Measurements from ENCODE around the gene SDHAF3.
"Not testable (repeated sequence)": the region's sequence is repeated elsewhere in the genome, so short reads cannot be mapped to it uniquely, and the experiment has no call there.

The SDHAF3 gene

GRCh38 chr7:97179454-97180104 is 62.1 kb downstream of the SDHAF3 start:
- TF ChIP-seq Cebpa-rat (IDR thresholded peaks at IDR 0.05), result no peak
- Histone ChIP-seq H4K20me1 (no peaks in the 10 kb centered on the region), H3K4me2 (no peak overlapping the region)

DNA sequence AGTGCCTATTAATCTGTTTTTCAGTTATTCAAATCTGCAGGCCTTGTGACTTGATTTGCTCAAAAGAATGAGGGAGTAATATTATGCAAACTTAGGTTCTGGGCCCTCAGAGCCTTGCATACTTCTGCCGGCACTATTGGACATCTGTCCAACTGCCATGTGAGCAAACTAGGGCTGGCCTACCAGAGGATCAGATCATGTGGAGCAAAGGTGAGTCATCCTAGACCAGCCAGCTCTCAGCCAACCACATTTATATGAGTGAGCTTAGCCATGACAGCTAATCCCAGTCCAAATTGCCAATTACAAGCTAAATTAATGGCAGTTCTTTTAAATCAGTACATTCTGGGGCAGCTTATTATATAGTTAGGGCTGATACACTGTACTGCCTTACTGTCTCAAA is 69.6 kb downstream of the SDHAF3 start:
- Histone ChIP-seq H4K20me1 (no peaks in the 10 kb centered on the region), H3K4me3 (no peak overlapping the region), H3K27me3 (no peaks in the 10 kb centered on the region), H3K9me3 (replicated peaks in 1 of 11) (no peaks in the 10 kb centered on the region), H3K4me1 (peaks cover 0 to 6% (median 0%) of the 10 kb centered on the region in 10 experiments; a peak in 1 of 20 replicates), H3K36me3 (peaks cover 0 to 6% (median 0%) of the 10 kb centered on the region in 11 experiments; a peak in 3 of 22 replicates), H3K4me2 (no peak overlapping the region), H3K9ac (no peak overlapping the region), H3K27ac (no peak overlapping the region)
- no peak for TF ChIP-seq Cebpa-rat (IDR thresholded peaks at IDR 0.05)

More at GRCh38 chr7:97179454-97180104, 62.1 kb downstream of the SDHAF3 start:
- Histone ChIP-seq H3K27ac (no peak overlapping the region), H3K27me3 (no peaks in the 10 kb centered on the region), H3K4me1 (peaks cover 0 to 6% (median 2%) of the 10 kb centered on the region in 10 experiments; a peak in 9 of 20 replicates), H3K9me3 (replicated peaks in 1 of 11) (no peaks in the 10 kb centered on the region), H3K9ac (no peak overlapping the region), H3K4me3 (no peak overlapping the region), H3K36me3 (peaks cover 0 to 6% (median 0%) of the 10 kb centered on the region in 11 experiments; a peak in 3 of 22 replicates)

- not testable (repeated sequence) for H3K27me3 ChIP-seq, H3K4me3 ChIP-seq, H4K20me1 ChIP-seq, H3K4me1 ChIP-seq, H3K9ac ChIP-seq, H3K27ac ChIP-seq, H3K36me3 ChIP-seq, H3K4me2 ChIP-seq
- 0 out of 22 replicates have a peak, but pooled peaks cover 0 to 12% (median 0%) of the 10 kb centered on the region in 11 experiments for H3K9me3 ChIP-seq (replicated peaks in 1 of 11)
Measured at GRCh38 chr7:97196174-97196573, 78.7 kb downstream of the SDHAF3 start.

DNA sequence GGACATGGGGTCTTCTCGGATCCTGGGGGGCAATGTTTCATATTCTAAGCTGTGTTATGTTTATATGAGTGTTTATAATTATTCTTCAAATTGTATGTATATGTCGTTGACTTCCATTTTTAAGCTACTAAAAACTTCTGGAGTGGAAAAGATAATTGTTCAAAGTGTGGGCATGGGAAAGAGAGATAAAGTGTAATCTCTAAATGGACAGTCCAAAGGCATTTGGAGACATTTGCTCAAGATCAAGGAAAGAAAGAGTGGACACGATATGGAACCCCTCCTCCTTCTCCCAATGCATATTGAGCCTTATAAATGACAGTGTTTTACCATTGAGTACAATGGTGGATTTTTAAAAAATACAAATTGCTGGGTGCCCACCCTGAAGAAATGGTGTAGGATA is 81.1 kb downstream of the SDHAF3 start:
- H3K27me3 ChIP-seq, result no peaks in the 10 kb centered on the region
- no peak for TF ChIP-seq Cebpa-rat (IDR thresholded peaks at IDR 0.05)
- H4K20me1 ChIP-seq, result no peaks in the 10 kb centered on the region
- H3K4me2 ChIP-seq, result no peak overlapping the region
- H3K4me1 ChIP-seq, result no peaks in the 10 kb centered on the region
- H3K9me3 ChIP-seq (replicated peaks in 1 of 11), result 0 out of 22 replicates have a peak, but pooled peaks cover 0 to 12% (median 0%) of the 10 kb centered on the region in 11 experiments
- no peak overlapping the region for H3K9ac ChIP-seq
- H3K36me3 ChIP-seq, result no peaks in the 10 kb centered on the region
- H3K4me3 ChIP-seq, result no peak overlapping the region
- H3K27ac ChIP-seq, result no peak overlapping the region

- Histone ChIP-seq H4K20me1 (no peaks in the 10 kb centered on the region), H3K4me3 (no peak overlapping the region), H3K9ac (no peak overlapping the region), H3K27me3 (no peaks in the 10 kb centered on the region), H3K4me1 (no peaks in the 10 kb centered on the region), H3K4me2 (no peak overlapping the region), H3K27ac (no peak overlapping the region), H3K9me3 (replicated peaks in 1 of 11) (0 out of 22 replicates have a peak, but pooled peaks cover 0 to 12% (median 0%) of the 10 kb centered on the region in 11 experiments), H3K36me3 (no peaks in the 10 kb centered on the region)
- TF ChIP-seq Cebpa-rat (IDR thresholded peaks at IDR 0.05), result no peak
Measured at GRCh38 chr7:97200018-97200417, 82.5 kb downstream of the SDHAF3 start.

DNA sequence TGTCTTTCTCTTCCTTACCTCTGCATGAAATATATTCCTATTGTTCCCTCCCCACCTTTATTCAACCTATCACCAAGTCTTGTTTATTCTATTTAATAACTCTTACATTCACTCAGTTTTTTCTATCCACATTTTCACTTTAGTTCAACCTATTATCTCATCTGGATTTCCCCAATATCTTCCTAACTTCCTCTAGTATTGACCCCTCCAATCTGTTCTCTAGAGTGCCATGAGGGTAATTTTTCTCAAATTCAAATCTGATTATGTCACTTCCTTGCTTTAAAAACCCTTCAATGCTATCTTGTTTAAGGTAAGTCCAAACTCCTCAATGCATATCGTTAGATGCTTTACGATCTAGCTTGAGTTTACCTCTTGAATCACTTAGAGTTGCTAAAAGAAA is 86.5 kb downstream of the SDHAF3 start:
- Histone ChIP-seq H3K27ac (no peak overlapping the region), H3K9me3 (replicated peaks in 1 of 11) (no peaks in the 10 kb centered on the region), H3K9ac (no peak overlapping the region), H3K4me1 (no peaks in the 10 kb centered on the region), H4K20me1 (no peaks in the 10 kb centered on the region), H3K4me3 (no peak overlapping the region), H3K27me3 (no peaks in the 10 kb centered on the region), H3K4me2 (no peak overlapping the region), H3K36me3 (no peaks in the 10 kb centered on the region)
- TF ChIP-seq Cebpa-rat (IDR thresholded peaks at IDR 0.05), result no peak

DNA sequence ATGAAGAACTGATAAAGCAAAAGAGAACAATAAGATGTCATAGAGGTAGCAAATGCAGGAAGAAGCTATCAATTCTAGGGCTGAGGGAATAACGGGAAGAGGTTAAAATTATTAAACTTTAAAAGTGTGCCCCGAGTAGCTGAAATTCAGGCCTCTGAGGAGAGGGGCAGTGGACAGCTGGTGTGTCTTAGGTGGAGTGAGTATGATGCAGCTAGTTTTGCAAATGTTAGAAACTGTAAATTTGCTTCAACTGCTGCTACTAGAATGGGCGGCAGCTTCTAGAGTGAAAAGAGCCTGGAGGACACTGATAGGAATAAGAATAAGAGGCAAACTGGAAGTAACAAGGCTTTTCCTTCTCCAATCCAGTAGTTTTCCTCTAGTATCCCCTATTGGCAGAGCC is 87.3 kb downstream of the SDHAF3 start:
- Histone ChIP-seq H3K9ac (no peak overlapping the region), H3K36me3 (no peaks in the 10 kb centered on the region), H3K27me3 (no peaks in the 10 kb centered on the region), H3K9me3 (replicated peaks in 1 of 11) (no peaks in the 10 kb centered on the region), H3K4me1 (no peaks in the 10 kb centered on the region), H4K20me1 (no peaks in the 10 kb centered on the region), H3K27ac (no peak overlapping the region), H3K4me3 (no peak overlapping the region), H3K4me2 (no peak overlapping the region)
- no peak for TF ChIP-seq Cebpa-rat (IDR thresholded peaks at IDR 0.05)

DNA sequence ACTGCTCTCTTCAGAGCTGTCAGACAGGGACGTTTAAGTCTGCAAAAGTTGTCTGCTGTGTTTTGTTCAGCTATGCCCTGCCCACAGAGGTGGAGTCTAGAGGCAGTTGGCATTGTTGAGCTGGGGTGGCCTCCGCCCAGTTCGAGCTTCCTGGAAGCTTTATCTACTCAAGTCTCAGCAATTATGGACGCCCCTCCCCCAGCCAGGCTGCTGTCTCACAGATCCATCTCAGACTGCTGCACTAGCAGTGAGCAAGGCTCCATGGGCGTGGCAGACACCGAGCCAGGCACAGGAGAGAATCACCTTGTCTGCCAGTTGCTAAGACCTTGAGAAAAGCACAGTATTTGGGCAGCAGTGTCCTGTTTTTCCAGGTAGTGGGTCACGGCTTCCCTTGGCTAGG is 98.1 kb downstream of the SDHAF3 start:
- no peak overlapping the region for H3K4me3 ChIP-seq
- H4K20me1 ChIP-seq, result no peaks in the 10 kb centered on the region
- H3K27ac ChIP-seq, result no peak overlapping the region
- H3K9ac ChIP-seq, result no peak overlapping the region
- peaks cover 0 to 11% (median 0%) of the 10 kb centered on the region in 11 experiments; a peak in 4 of 22 replicates for H3K9me3 ChIP-seq (replicated peaks in 1 of 11)
- no peaks in the 10 kb centered on the region for H3K36me3 ChIP-seq
- H3K4me1 ChIP-seq, result no peaks in the 10 kb centered on the region
- no peak overlapping the region for H3K4me2 ChIP-seq
- no peaks in the 10 kb centered on the region for H3K27me3 ChIP-seq
- TF ChIP-seq Cebpa-rat (IDR thresholded peaks at IDR 0.05), result no peak

- Histone ChIP-seq H3K4me3 (no peak overlapping the region), H3K4me2 (no peak overlapping the region)
Measured at GRCh38 chr7:97218767-97219166, 101.3 kb downstream of the SDHAF3 start.

DNA sequence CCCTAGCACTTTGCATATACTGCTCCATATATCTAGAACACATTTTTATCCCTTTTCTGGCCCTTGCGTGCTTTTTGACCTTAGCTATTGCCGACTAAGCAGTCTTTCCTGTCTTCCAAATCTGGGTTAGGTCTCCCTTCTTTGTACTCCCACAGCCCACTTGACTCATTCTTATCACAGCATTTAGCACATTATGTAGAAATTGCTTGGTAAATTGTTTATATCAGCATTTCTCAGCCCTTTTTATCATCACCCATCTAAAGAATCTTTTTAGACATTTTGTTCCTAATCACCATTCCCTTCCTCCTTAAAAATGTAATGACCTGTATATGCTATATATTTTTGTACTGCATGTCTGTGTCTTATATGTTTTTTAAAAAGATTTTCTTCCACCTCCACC is 101.7 kb downstream of the SDHAF3 start:
- no peak overlapping the region for H3K4me3 ChIP-seq
- no peak overlapping the region for H3K27ac ChIP-seq
- H3K4me2 ChIP-seq, result no peak overlapping the region
- H4K20me1 ChIP-seq, result no peaks in the 10 kb centered on the region
- H3K27me3 ChIP-seq, result no peaks in the 10 kb centered on the region
- H3K9me3 ChIP-seq (replicated peaks in 1 of 11), result peaks cover 0 to 11% (median 0%) of the 10 kb centered on the region in 11 experiments; a peak in 4 of 22 replicates
- no peaks in the 10 kb centered on the region for H3K4me1 ChIP-seq
- H3K9ac ChIP-seq, result no peak overlapping the region
- no peak for TF ChIP-seq Cebpa-rat (IDR thresholded peaks at IDR 0.05)
- H3K36me3 ChIP-seq, result no peaks in the 10 kb centered on the region

More at GRCh38 chr7:97218767-97219166, 101.3 kb downstream of the SDHAF3 start:
- TF ChIP-seq Cebpa-rat (IDR thresholded peaks at IDR 0.05), result no peak
- H3K27me3 ChIP-seq, result no peaks in the 10 kb centered on the region
- no peaks in the 10 kb centered on the region for H4K20me1 ChIP-seq
- H3K36me3 ChIP-seq, result no peaks in the 10 kb centered on the region
- peaks cover 0 to 11% (median 0%) of the 10 kb centered on the region in 11 experiments; a peak in 4 of 22 replicates for H3K9me3 ChIP-seq (replicated peaks in 1 of 11)
- H3K4me1 ChIP-seq, result no peaks in the 10 kb centered on the region
- no peak overlapping the region for H3K9ac ChIP-seq
- no peak overlapping the region for H3K27ac ChIP-seq
